Measurements from ENCODE around the gene RFESD. TPM values are rescaled to one million over a fixed set of nuclear protein-coding genes. Genes with fewer than 3 reads are reported as not detected.

RFESD gene
- total and polyA plus RNA-seq, 10 of the 15 experiments (the other 5 are each of a cell fraction or from before 2014, with no cell fraction given) = 1.9 to 14.7 (median 4.9) TPM

GRCh38 chr5:95667061-95667618 is 20.6 kb downstream of the RFESD start:
- H3K4me1 ChIP-seq (ENCODE audit: control insufficient read depth, insufficient read depth, low read length) = no peaks in the 10 kb centered on the region
- in situ Hi-C loops (cut with MboI) (no loop called here), intact Hi-C loops (cut with micrococcal nuclease; ENCODE audit: unreplicated experiment) (no loop called here)
- H4K20me1 ChIP-seq (ENCODE audit: control insufficient read depth, insufficient read depth) = no peaks in the 10 kb centered on the region
- RAD21 ChIA-PET (ENCODE audit: unreplicated experiment) = interaction anchor here (1.2 to 2.5 kb wide), 9 partner anchors 12 to 177 kb away, joined by 3 to 16 read pairs (median 4); partner anchors contain the start of gene RFESD
- POLR2A ChIA-PET = no interaction called here
- ATAC-seq (no peak), DNase-seq (ENCODE audit: low read depth, low spot score) (no peak), FAIRE-seq (no peak)
- no peak overlapping the region for H2AFZ ChIP-seq (ENCODE audit: control insufficient read depth, low read depth, low read length)
- H3K79me2 ChIP-seq (ENCODE audit: control insufficient read depth, insufficient read depth, low read length) = no peaks in the 10 kb centered on the region
- H3K36me3 ChIP-seq (ENCODE audit: control insufficient read depth in 2 of 2, insufficient read depth in 2 of 2, low read length in 1 of 2) = no peaks in the 10 kb centered on the region
- TF ChIP-seq TCF7 (IDR thresholded peaks at IDR 0.05; ENCODE audit: borderline replicate concordance) = no peak
- TF ChIP-seq EZH2 (IDR thresholded peaks at IDR 0.05; ENCODE audit: borderline replicate concordance, control insufficient read depth, low read depth, low read length) = no peak
- no peak for TF ChIP-seq PBX3 (IDR thresholded peaks at IDR 0.05; ENCODE audit: insufficient replicate concordance, low read depth, low read length)
- no peak for TF ChIP-seq E2F4 (IDR thresholded peaks at IDR 0.05; ENCODE audit: low read depth, low read length)
- no peak for TF ChIP-seq STAT3 (IDR thresholded peaks at IDR 0.05; ENCODE audit: low read depth, low read length)
- no peak for TF ChIP-seq NR2C1 (IDR thresholded peaks at IDR 0.05)
- 95% methylated on average over 3 of the region's 4 CpGs for WGBS (ENCODE audit: insufficient coverage, insufficient replicate concordance, low lambda C conversion rate, missing lambda C conversion rate)
- H3K9me3 ChIP-seq (replicated peaks; ENCODE audit: control insufficient read depth, insufficient read depth, low read length) = no peaks in the 10 kb centered on the region
- H3K4me2 ChIP-seq (ENCODE audit: control insufficient read depth, insufficient read depth) = no peak overlapping the region
- SMC1A ChIA-PET (ENCODE audit: uncharacterized antibody, unreplicated experiment) = interaction anchor here (0.7 to 5.1 kb wide), 15 partner anchors 28 to 180 kb away, joined by 3 to 96 read pairs (median 4); partner anchors contain the start of gene RHOBTB3
- H3K27ac ChIP-seq (ENCODE audit: control insufficient read depth, insufficient read depth) = no peak overlapping the region
- H3K4me3 ChIP-seq = no peak overlapping the region
- BruUV-seq (replicated peaks) = no TSS peak
- CTCF ChIA-PET = interaction anchor here (0.6 to 8.5 kb wide), 13 partner anchors 8 to 347 kb away, joined by 3 to 177 read pairs (median 4); no protein-coding TSS in a partner anchor
- no peak overlapping the region for H3K9ac ChIP-seq (ENCODE audit: control insufficient read depth, insufficient read depth, low read length)
- no peaks in the 10 kb centered on the region for H3K27me3 ChIP-seq (replicated peaks in 1 of 2; ENCODE audit: control insufficient read depth in 2 of 2, insufficient read depth in 2 of 2, low read length in 1 of 2)

Measured in GM12878 (cell line).